Immature natural killer cell (primary cell): ENCODE data around the gene MPPE1. TPM values are rescaled to one million over a fixed set of nuclear protein-coding genes. Genes with fewer than 3 reads are reported as not detected.

Experiments
- DNase-seq, 3 donors: peaks; one replicate each; pipeline ENCODE4 v3.0.0; 2022; ENCODE audit warnings: mixed read lengths in 1 of 3
- H3K27ac Mint-ChIP-seq, 6 donors: one replicate each; pipeline ENCODE4 v1.8.0; 2020; ENCODE audit warnings: mixed read lengths in 6 of 6, mild to moderate bottlenecking in 5 of 6, inconsistent platforms in 4 of 6, moderate library complexity in 3 of 6
- H3K27me3 Mint-ChIP-seq, 3 donors: one replicate each; pipeline ENCODE4 v1.8.0; 2020 to 2021; ENCODE audit warnings: low read depth in 3 of 3, mild to moderate bottlenecking in 3 of 3, mixed read lengths in 3 of 3, moderate library complexity in 3 of 3, inconsistent platforms in 1 of 3
- H3K36me3 Mint-ChIP-seq, 3 donors: one replicate each; pipeline ENCODE4 v1.8.0; 2020; ENCODE audit warnings: mixed read lengths in 3 of 3, inconsistent platforms in 2 of 3, mild to moderate bottlenecking in 2 of 3
- H3K4me1 Mint-ChIP-seq, 2 donors: one replicate each; pipeline ENCODE4 v1.8.0; 2020; ENCODE audit warnings: inconsistent platforms in 2 of 2, mild to moderate bottlenecking in 2 of 2, mixed read lengths in 2 of 2, moderate library complexity in 1 of 2
- H3K4me3 Mint-ChIP-seq, 5 donors: one replicate each; pipeline ENCODE4 v1.8.0; 2020; ENCODE audit warnings: mild to moderate bottlenecking in 5 of 5, mixed read lengths in 5 of 5, inconsistent platforms in 3 of 5, moderate library complexity in 3 of 5
- H3K9me3 Mint-ChIP-seq, 6 donors: one replicate each; pipeline ENCODE4 v1.8.0; 2020; ENCODE audit warnings: mild to moderate bottlenecking in 6 of 6, mixed read lengths in 6 of 6, inconsistent platforms in 4 of 6, moderate library complexity in 3 of 6
- polyA plus RNA-seq, 3 donors: library from polyadenylated mRNA; unstranded; fragments of 300-500 nt; fragmentation: Illumina TruSeq; gene quantifications; one replicate each; pipeline ENCODE4 v1.2.3, GENCODE V29; 2021

Gene MPPE1
- polyA plus RNA-seq: 10 to 100 TPM; 65.0 to 81.0 (median 67.8) TPM

GRCh38 chr18:11908182-11909060 lies at the start of gene MPPE1:
MPPE1 (minus strand) TSS chr18:11908317; CDS start chr18:11897264, 11,053 bp downstream.
- H3K27me3 Mint-ChIP-seq: peaks cover 0 to 12% (median 10%) of the 10 kb centered on the region in 3 donors
- peak within 1 kb of the TSS; percentile 92 to 97 (median 96) for H3K27ac Mint-ChIP-seq

GRCh38 chr18:11957636-11958035 lies 49.5 kb upstream of the MPPE1 start:
- Mint-ChIP-seq H3K27me3 (peaks cover 2 to 6% (median 4%) of the 10 kb centered on the region in 3 donors), H3K36me3 (peaks cover 0 to 5% (median 0%) of the 10 kb centered on the region in 3 donors), H3K4me3 (no peak overlapping the region)

More at GRCh38 chr18:11908182-11909060, at the start of gene MPPE1:
- DNase-seq: peak; percentile 86 to 89 (median 89)
- H3K9me3 Mint-ChIP-seq: no peaks in the 10 kb centered on the region
- H3K4me1 Mint-ChIP-seq: peaks cover 23 to 41% of the 10 kb centered on the region in 2 donors
- peaks cover 0 to 14% (median 0%) of the 10 kb centered on the region in 3 donors for H3K36me3 Mint-ChIP-seq
- H3K4me3 Mint-ChIP-seq: peak within 1 kb of the TSS; percentile 92 to 96 (median 94)

GRCh38 chr18:11956371-11957308 lies 48.5 kb upstream of the MPPE1 start:
- Mint-ChIP-seq H3K27ac (no peak overlapping the region), H3K27me3 (peaks cover 2 to 9% (median 4%) of the 10 kb centered on the region in 3 donors), H3K4me3 (no peak overlapping the region), H3K9me3 (peaks cover 0 to 9% (median 5%) of the 10 kb centered on the region in 6 donors), H3K4me1 (no peaks in the 10 kb centered on the region), H3K36me3 (peaks cover 0 to 5% (median 0%) of the 10 kb centered on the region in 3 donors)
- no peak for DNase-seq

More at GRCh38 chr18:11957636-11958035, 49.5 kb upstream of the MPPE1 start:
- DNase-seq: no peak
- Mint-ChIP-seq H3K4me1 (no peaks in the 10 kb centered on the region), H3K9me3 (peaks cover 0 to 9% (median 5%) of the 10 kb centered on the region in 6 donors), H3K27ac (no peak overlapping the region)

- Mint-ChIP-seq H3K9me3 (peaks cover 0 to 9% (median 5%) of the 10 kb centered on the region in 6 donors), H3K4me3 (no peak overlapping the region), H3K36me3 (peaks cover 0 to 5% (median 0%) of the 10 kb centered on the region in 3 donors), H3K27me3 (peaks cover 2 to 9% (median 2%) of the 10 kb centered on the region in 3 donors), H3K4me1 (no peaks in the 10 kb centered on the region), H3K27ac (no peak overlapping the region)
- no peak for DNase-seq
These were observed 47.3 kb upstream of the MPPE1 start for GRCh38 chr18:11955239-11956029.

GRCh38 chr18:11953113-11953512 lies 45.0 kb upstream of the MPPE1 start:
- no peak for DNase-seq
- no peak overlapping the region for H3K4me3 Mint-ChIP-seq
- H3K4me1 Mint-ChIP-seq: peaks cover 0 to 2% of the 10 kb centered on the region in 2 donors
- H3K36me3 Mint-ChIP-seq: peaks cover 0 to 5% (median 0%) of the 10 kb centered on the region in 3 donors
- peaks cover 2 to 9% (median 2%) of the 10 kb centered on the region in 3 donors for H3K27me3 Mint-ChIP-seq
- H3K9me3 Mint-ChIP-seq: peaks cover 0 to 9% (median 5%) of the 10 kb centered on the region in 6 donors
- H3K27ac Mint-ChIP-seq: no peak overlapping the region

GRCh38 chr18:11951390-11951851 lies 43.3 kb upstream of the MPPE1 start:
- Mint-ChIP-seq H3K36me3 (no peaks in the 10 kb centered on the region), H3K27me3 (peaks cover 5 to 6% (median 5%) of the 10 kb centered on the region in 3 donors), H3K4me1 (peaks cover 10 to 13% of the 10 kb centered on the region in 2 donors), H3K9me3 (no peaks in the 10 kb centered on the region), H3K27ac (no peak overlapping the region), H3K4me3 (no peak overlapping the region)
- DNase-seq: no peak

- H3K27ac Mint-ChIP-seq: no peak overlapping the region
- H3K9me3 Mint-ChIP-seq: no peaks in the 10 kb centered on the region
- H3K4me3 Mint-ChIP-seq: no peak overlapping the region
- H3K4me1 Mint-ChIP-seq: peaks cover 13 to 14% of the 10 kb centered on the region in 2 donors
- peaks cover 5 to 6% (median 5%) of the 10 kb centered on the region in 3 donors for H3K27me3 Mint-ChIP-seq
- H3K36me3 Mint-ChIP-seq: no peaks in the 10 kb centered on the region
- no peak for DNase-seq
These were observed 42.7 kb upstream of the MPPE1 start for GRCh38 chr18:11950824-11951223.

- peak overlapping the region; percentile 0 to 48 (median 25) for H3K4me3 Mint-ChIP-seq
These were observed 40.9 kb upstream of the MPPE1 start for GRCh38 chr18:11948852-11949523.

GRCh38 chr18:11947214-11948191 lies 39.4 kb upstream of the MPPE1 start:
- Mint-ChIP-seq H3K4me3 (peak overlapping the region; percentile 84 to 95 (median 88)), H3K27ac (peak overlapping the region; percentile 70 to 89 (median 83)), H3K9me3 (no peaks in the 10 kb centered on the region), H3K36me3 (no peaks in the 10 kb centered on the region), H3K4me1 (peaks cover 18 to 26% of the 10 kb centered on the region in 2 donors), H3K27me3 (peaks cover 6 to 9% (median 7%) of the 10 kb centered on the region in 3 donors)
- DNase-seq: peak; percentile 72 to 75 (median 75)

More at GRCh38 chr18:11948852-11949523, 40.9 kb upstream of the MPPE1 start:
- DNase-seq: no peak
- Mint-ChIP-seq H3K27me3 (peaks cover 6 to 11% (median 7%) of the 10 kb centered on the region in 3 donors), H3K9me3 (no peaks in the 10 kb centered on the region), H3K36me3 (no peaks in the 10 kb centered on the region), H3K4me1 (peaks cover 14 to 19% of the 10 kb centered on the region in 2 donors), H3K27ac (peak overlapping the region in 4 of 6 donors; percentile 17 to 60 (median 42))

GRCh38 chr18:11946756-11947155 lies 38.6 kb upstream of the MPPE1 start:
- H3K36me3 Mint-ChIP-seq: no peaks in the 10 kb centered on the region
- H3K4me3 Mint-ChIP-seq: peak overlapping the region in 4 of 5 donors; percentile 84 to 91 (median 86)
- peaks cover 18 to 26% of the 10 kb centered on the region in 2 donors for H3K4me1 Mint-ChIP-seq
- no peak for DNase-seq
- H3K27me3 Mint-ChIP-seq: peaks cover 2 to 9% (median 6%) of the 10 kb centered on the region in 3 donors
- no peaks in the 10 kb centered on the region for H3K9me3 Mint-ChIP-seq
- peak overlapping the region; percentile 12 to 84 (median 68) for H3K27ac Mint-ChIP-seq
